ENCODE measurements around the gene CSDE1. TPM values are rescaled to one million over a fixed set of nuclear protein-coding genes. Genes with fewer than 3 reads are reported as not detected.

The CSDE1 gene
- total RNA-seq, 4 donors from 2014 or later = 548 to 1,437 (median 734) TPM

DNA sequence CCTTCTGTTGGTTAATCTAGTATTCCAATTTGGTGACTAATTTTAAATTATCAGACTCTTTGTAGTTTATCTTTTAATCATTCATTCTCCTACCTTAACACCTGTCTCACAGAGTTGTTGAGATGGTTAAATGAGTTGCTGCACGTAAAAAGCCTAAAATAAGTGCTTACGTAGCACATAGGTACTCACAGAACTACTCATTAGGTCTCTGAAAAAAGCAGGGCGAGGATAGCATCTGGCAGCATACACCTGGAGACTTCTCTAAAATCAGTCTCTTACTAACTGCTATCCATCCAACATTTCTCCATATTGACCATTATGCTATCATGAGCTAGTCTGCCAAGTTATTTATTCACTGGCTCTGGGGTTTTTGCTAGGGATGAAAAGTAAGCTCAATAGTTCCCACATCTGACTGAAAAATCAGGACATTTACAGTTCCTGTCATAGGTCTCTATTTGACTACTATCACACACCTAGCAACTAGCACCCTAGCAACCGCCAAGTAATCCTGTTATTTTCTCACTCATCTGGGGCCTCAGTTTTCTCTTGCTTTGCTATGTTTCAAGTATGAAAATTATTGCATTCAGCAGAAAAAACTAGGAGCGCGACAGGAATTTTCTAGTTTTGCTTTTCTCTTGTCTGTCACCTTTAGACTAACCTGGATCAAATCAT, 11.2 kb downstream of the CSDE1 start:
- Histone ChIP-seq H3K27ac (no peak overlapping the region), H3K4me1 (peaks cover 23 to 24% of the 10 kb centered on the region in 2 donors), H3K36me3 (peaks cover 0 to 19% of the 10 kb centered on the region in 2 donors), H3K9me3 (no peaks in the 10 kb centered on the region), H3K27me3 (no peaks in the 10 kb centered on the region), H3K4me3 (replicated peaks in 1 of 3) (no peak overlapping the region)
- WGBS, 2 donors = 80 to 89% methylated on average over 6 of the region's 6 CpGs
- no peak for DNase-seq
- TF ChIP-seq POLR2A (IDR thresholded peaks at IDR 0.05) (no peak), CTCF (IDR thresholded peaks at IDR 0.05) (no peak)
- intact Hi-C loops (cut with DNase I) = no loop called here

- TF ChIP-seq POLR2A (IDR thresholded peaks at IDR 0.05) (no peak), CTCF (IDR thresholded peaks at IDR 0.05) (no peak)
- H3K36me3 ChIP-seq = peaks cover 0 to 22% of the 10 kb centered on the region in 2 donors
- DNase-seq = no peak
- H3K9me3 ChIP-seq = no peaks in the 10 kb centered on the region
- H3K4me1 ChIP-seq = peaks cover 10 to 11% of the 10 kb centered on the region in 2 donors
- no peaks in the 10 kb centered on the region for H3K27me3 ChIP-seq
- no peak overlapping the region for H3K4me3 ChIP-seq (replicated peaks in 1 of 3)
- H3K27ac ChIP-seq = no peak overlapping the region
- 73 to 75% methylated on average over 2 of the region's 2 CpGs for WGBS, 2 donors
- intact Hi-C loops (cut with DNase I) = no loop called here
These were observed 12.5 kb downstream of the CSDE1 start for GRCh38 chr1:114745291-114745690.

- Histone ChIP-seq H3K4me3 (replicated peaks in 1 of 3) (no peak overlapping the region), H3K4me1 (no peaks in the 10 kb centered on the region), H3K27me3 (no peaks in the 10 kb centered on the region), H3K36me3 (peaks cover 8 to 14% of the 10 kb centered on the region in 2 donors), H3K9me3 (no peaks in the 10 kb centered on the region), H3K27ac (no peak overlapping the region)
- 96% methylated on average over 11 of the region's 11 CpGs for WGBS, 2 donors
- TF ChIP-seq POLR2A (IDR thresholded peaks at IDR 0.05) (no peak), CTCF (IDR thresholded peaks at IDR 0.05) (no peak)
- DNase-seq = no peak
- intact Hi-C loops (cut with DNase I) = no loop called here
These were observed 15.6 kb downstream of the CSDE1 start for GRCh38 chr1:114741963-114742746.

GRCh38 chr1:114740331-114740730, 17.5 kb downstream of the CSDE1 start:
- H3K4me3 ChIP-seq (replicated peaks in 1 of 3) = no peak overlapping the region
- TF ChIP-seq POLR2A (IDR thresholded peaks at IDR 0.05) (no peak), CTCF (IDR thresholded peaks at IDR 0.05) (no peak)
- WGBS, 2 donors = 96 to 99% methylated on average over 1 of the region's 1 CpG
- intact Hi-C loops (cut with DNase I) = no loop called here
- no peak for DNase-seq
- peaks cover 26 to 29% of the 10 kb centered on the region in 2 donors for H3K36me3 ChIP-seq
- H3K4me1 ChIP-seq = no peaks in the 10 kb centered on the region
- no peaks in the 10 kb centered on the region for H3K27me3 ChIP-seq
- H3K27ac ChIP-seq = no peak overlapping the region
- no peaks in the 10 kb centered on the region for H3K9me3 ChIP-seq

- peaks cover 55 to 57% of the 10 kb centered on the region in 2 donors for H3K36me3 ChIP-seq
- H3K4me1 ChIP-seq = no peaks in the 10 kb centered on the region
- no peaks in the 10 kb centered on the region for H3K27me3 ChIP-seq
- no peak overlapping the region for H3K27ac ChIP-seq
- H3K9me3 ChIP-seq = no peaks in the 10 kb centered on the region
- WGBS, 2 donors = 95 to 96% methylated on average over 6 of the region's 6 CpGs
- TF ChIP-seq POLR2A (IDR thresholded peaks at IDR 0.05) = no peak
- no peak for TF ChIP-seq CTCF (IDR thresholded peaks at IDR 0.05)
- no peak overlapping the region for H3K4me3 ChIP-seq (replicated peaks in 1 of 3)
- intact Hi-C loops (cut with DNase I) = no loop called here
- DNase-seq = no peak
These were observed 20.4 kb downstream of the CSDE1 start for GRCh38 chr1:114737314-114737849.

All from thyroid gland (tissue), 4 donors.